HepG2 (cell line): Measurements from ENCODE around the gene RPTOR. TPM values are rescaled to one million over a fixed set of nuclear protein-coding genes. Genes with fewer than 3 reads are reported as not detected.

Experiments used
- ATF3 ChIP-seq: sonication (generic); formaldehyde crosslinking; IDR thresholded peaks from 2 replicates; pipeline ENCODE4 v1.4.0; 2020; ENCODE audit warnings: missing genetic modification reagents
- BRCA1 ChIP-seq: sonication (generic); formaldehyde crosslinking; IDR thresholded peaks from 2 replicates; pipeline ENCODE4 v1.4.0; 2020; ENCODE audit warnings: missing genetic modification reagents
- DMAP1 ChIP-seq: IDR thresholded peaks from 2 replicates; pipeline ENCODE4 v1.6.1; 2016
- EP300 ChIP-seq, 3 experiments: sonication (generic) in 1 of 3; formaldehyde crosslinking in 1 of 3; IDR thresholded peaks; 2 replicates each; pipeline versions ENCODE4 v1.5.1 to v1.6.1; 2011 to 2020; ENCODE audit warnings: low read depth in 2 of 3, low read length in 2 of 3, borderline replicate concordance in 1 of 3, improper control_type of control experiment in 1 of 3, mild to moderate bottlenecking in 1 of 3, missing genetic modification reagents in 1 of 3, moderate library complexity in 1 of 3
- EZH2 ChIP-seq: conservative IDR thresholded peaks from 2 replicates; pipeline ENCODE4 v1.6.1; 2012; ENCODE audit warnings: mild to moderate bottlenecking, low read depth, low read length, moderate library complexity
- FOSL2 ChIP-seq: sonication (generic); formaldehyde crosslinking; IDR thresholded peaks from 2 replicates; pipeline ENCODE4 v1.4.0; 2020; ENCODE audit warnings: missing genetic modification reagents
- KAT8 ChIP-seq: IDR thresholded peaks from 2 replicates; pipeline ENCODE4 v1.6.1; 2016; ENCODE audit warnings: missing genetic modification reagents, missing compliant biosample characterization
- MAF1 ChIP-seq: sonication (generic); formaldehyde crosslinking; IDR thresholded peaks from 2 replicates; pipeline ENCODE4 v1.5.0; 2020; ENCODE audit warnings: missing genetic modification reagents, borderline replicate concordance
- MZF1 ChIP-seq: sonication (generic); formaldehyde crosslinking; IDR thresholded peaks from 2 replicates; pipeline ENCODE4 v1.8.1; 2023; ENCODE audit warnings: mild to moderate bottlenecking, missing genetic modification reagents, borderline replicate concordance
- NFKB2 ChIP-seq: sonication (generic); formaldehyde crosslinking; IDR thresholded peaks from 2 replicates; pipeline ENCODE4 v1.4.0; 2020; ENCODE audit warnings: missing genetic modification reagents, borderline replicate concordance
- NR1H2 ChIP-seq: sonication (generic); formaldehyde crosslinking; IDR thresholded peaks from 2 replicates; pipeline ENCODE4 v1.8.1; 2022; ENCODE audit warnings: low read depth, missing genetic modification reagents, borderline replicate concordance
- RBFOX2 ChIP-seq: fragments of 200-400 bp; formaldehyde crosslinking; IDR thresholded peaks from 2 replicates; pipeline ENCODE4 v1.6.1; 2017; ENCODE audit warnings: low read depth, mild to moderate bottlenecking, low read length
- SIN3A ChIP-seq: IDR thresholded peaks from 2 replicates; pipeline ENCODE4 v1.6.1; 2011; ENCODE audit warnings: low read depth, mild to moderate bottlenecking, control low read depth, low read length, borderline replicate concordance
- SNRNP70 ChIP-seq: fragments of 200-400 bp; formaldehyde crosslinking; IDR thresholded peaks from 2 replicates; pipeline ENCODE4 v1.6.1; 2017; ENCODE audit warnings: mild to moderate bottlenecking, low read depth, low read length, moderate library complexity
- SOX13 ChIP-seq, 3 experiments: fragments of 450-650 bp in 1 of 3; sonication (generic) in 1 of 3; formaldehyde crosslinking in 1 of 3; IDR thresholded peaks in 2 of 3; conservative IDR thresholded peaks in 1 of 3; 2 replicates each; pipeline versions ENCODE4 v1.5.0 to v1.6.1; 2016 to 2020; ENCODE audit warnings: antibody characterized with exemption in 1 of 3, mild to moderate bottlenecking in 1 of 3, missing compliant biosample characterization in 1 of 3, missing genetic modification reagents in 1 of 3, moderate library complexity in 1 of 3
- STAG1 ChIP-seq: sonication (generic); formaldehyde crosslinking; IDR thresholded peaks from 2 replicates; pipeline ENCODE4 v1.4.0; 2020; ENCODE audit warnings: missing genetic modification reagents
- SUZ12 ChIP-seq: fragments of 150-350 bp; IDR thresholded peaks from 2 replicates; pipeline ENCODE4 v1.6.1; 2014; ENCODE audit warnings: low read depth, low read length
- ZNF143 ChIP-seq: sonication (generic); formaldehyde crosslinking; IDR thresholded peaks from 2 replicates; pipeline ENCODE4 v1.4.0; 2020; ENCODE audit warnings: missing genetic modification reagents
- ZNF33B ChIP-seq: sonication (generic); formaldehyde crosslinking; IDR thresholded peaks from 2 replicates; pipeline ENCODE4 v1.5.1; 2020; ENCODE audit warnings: mild to moderate bottlenecking, missing genetic modification reagents
- ZNF34 ChIP-seq: sonication (generic); formaldehyde crosslinking; IDR thresholded peaks from 2 replicates; pipeline ENCODE4 v1.4.0; 2020; ENCODE audit warnings: mild to moderate bottlenecking, missing genetic modification reagents, borderline replicate concordance
- ZNF441 ChIP-seq: sonication (generic); formaldehyde crosslinking; IDR thresholded peaks from 2 replicates; pipeline ENCODE4 v1.7.0; 2021; ENCODE audit warnings: missing genetic modification reagents, borderline replicate concordance
- ZNF484 ChIP-seq: sonication (generic); formaldehyde crosslinking; IDR thresholded peaks from 2 replicates; pipeline ENCODE4 v1.5.1; 2020; ENCODE audit warnings: mild to moderate bottlenecking, low read depth, missing genetic modification reagents, borderline replicate concordance
- ZNF652 ChIP-seq: IDR thresholded peaks from 2 replicates; pipeline ENCODE4 v1.6.1; 2016; ENCODE audit warnings: low read depth, borderline replicate concordance
- ZNF766 ChIP-seq: sonication (generic); formaldehyde crosslinking; IDR thresholded peaks from 2 replicates; pipeline ENCODE4 v1.5.0; 2020; ENCODE audit warnings: missing genetic modification reagents, borderline replicate concordance
- ZSCAN25 ChIP-seq: sonication (generic); formaldehyde crosslinking; IDR thresholded peaks from 2 replicates; pipeline ENCODE4 v1.8.0; 2022; ENCODE audit warnings: mild to moderate bottlenecking, missing genetic modification reagents
- polyA plus RNA-seq, 8 experiments: library from polyadenylated mRNA; depleted of rRNA in 3 of 8; stranded (reverse) in 7 of 8; unstranded in 1 of 8; fragments of >200 nt; fragmentation: Illumina TruSeq in 4 of 8; extraction: Trizol in 4 of 8; gene quantifications; 2 replicates each; pipeline versions ENCODE4 v1.2.1 to v1.2.3, GENCODE V29; 2011 to 2016; ENCODE audit warnings: low read depth in 4 of 8, missing spikeins in 1 of 8, mixed read lengths in 1 of 8; ENCODE audit not compliant: insufficient read depth in 1 of 8
- total RNA-seq, 5 experiments: library from RNA; depleted of rRNA; stranded (reverse); fragments of >200 nt; fragmentation: Illumina TruSeq; extraction: Trizol; gene quantifications; 2 replicates each; pipeline ENCODE4 v1.2.3, GENCODE V29; 2016; ENCODE audit warnings: low read depth in 1 of 5
- TF ChIP-seq, protein P1 (sequence below): sonication (generic); formaldehyde crosslinking; IDR thresholded peaks from 2 replicates; pipeline ENCODE4 v1.4.0; 2020; ENCODE audit warnings: missing genetic modification reagents, mild to moderate bottlenecking, borderline replicate concordance

The RPTOR gene
- total and polyA plus RNA-seq, 2 of the 13 experiments (the other 11 are each of a cell fraction or from before 2014, with no cell fraction given): 6.6 to 25.3 TPM

- TF ChIP-seq, protein P1, sequence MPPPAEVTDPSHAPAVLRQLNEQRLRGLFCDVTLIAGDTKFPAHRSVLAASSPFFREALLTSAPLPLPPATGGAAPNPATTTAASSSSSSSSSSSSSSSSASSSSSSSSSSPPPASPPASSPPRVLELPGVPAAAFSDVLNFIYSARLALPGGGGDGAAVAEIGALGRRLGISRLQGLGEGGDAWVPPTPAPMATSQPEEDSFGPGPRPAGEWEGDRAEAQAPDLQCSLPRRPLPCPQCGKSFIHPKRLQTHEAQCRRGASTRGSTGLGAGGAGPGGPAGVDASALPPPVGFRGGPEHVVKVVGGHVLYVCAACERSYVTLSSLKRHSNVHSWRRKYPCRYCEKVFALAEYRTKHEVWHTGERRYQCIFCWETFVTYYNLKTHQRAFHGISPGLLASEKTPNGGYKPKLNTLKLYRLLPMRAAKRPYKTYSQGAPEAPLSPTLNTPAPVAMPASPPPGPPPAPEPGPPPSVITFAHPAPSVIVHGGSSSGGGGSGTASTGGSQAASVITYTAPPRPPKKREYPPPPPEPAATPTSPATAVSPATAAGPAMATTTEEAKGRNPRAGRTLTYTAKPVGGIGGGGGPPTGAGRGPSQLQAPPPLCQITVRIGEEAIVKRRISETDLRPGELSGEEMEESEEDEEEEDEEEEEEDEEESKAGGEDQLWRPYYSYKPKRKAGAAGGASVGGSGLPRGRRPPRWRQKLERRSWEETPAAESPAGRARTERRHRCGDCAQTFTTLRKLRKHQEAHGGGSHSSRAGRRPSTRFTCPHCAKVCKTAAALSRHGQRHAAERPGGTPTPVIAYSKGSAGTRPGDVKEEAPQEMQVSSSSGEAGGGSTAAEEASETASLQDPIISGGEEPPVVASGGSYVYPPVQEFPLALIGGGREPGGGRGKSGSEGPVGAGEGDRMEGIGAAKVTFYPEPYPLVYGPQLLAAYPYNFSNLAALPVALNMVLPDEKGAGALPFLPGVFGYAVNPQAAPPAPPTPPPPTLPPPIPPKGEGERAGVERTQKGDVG: peak; percentile 55; the same call in 1 of the 2 replicates
- TF ChIP-seq ZNF34: no peak
- no peak for TF ChIP-seq NFKB2 (CRISPR knock-in tag)
- no peak for TF ChIP-seq ZNF484 (CRISPR knock-in tag)
- no peak for TF ChIP-seq SNRNP70
- no peak for TF ChIP-seq ZNF652
- TF ChIP-seq ZNF143 (CRISPR knock-in tag): no peak; the same call in 1 of the 2 replicates
- TF ChIP-seq EP300 (IDR thresholded peaks at IDR 0.05; ENCODE audit: low read depth in 2 of 2, low read length in 2 of 2): peak; percentile 81 to 97
- peak; percentile 99 for TF ChIP-seq EP300 (CRISPR knock-in tag; IDR thresholded peaks at IDR 0.05; ENCODE audit: borderline replicate concordance)
- no peak for TF ChIP-seq STAG1
- TF ChIP-seq ZNF33B: no peak
- no peak for TF ChIP-seq ZNF766 (CRISPR knock-in tag)
- no peak for TF ChIP-seq ZSCAN25 (CRISPR knock-in tag)
- no peak for TF ChIP-seq MAF1 (CRISPR knock-in tag)
- no peak for TF ChIP-seq SUZ12
- TF ChIP-seq NR1H2 (CRISPR knock-in tag): no peak
- no peak; the same call in none of the 2 replicates for TF ChIP-seq KAT8 (CRISPR knock-in tag)
- peak; percentile 7; the same call in 1 of the 2 replicates for TF ChIP-seq ATF3
- TF ChIP-seq MZF1: no peak
- no peak for TF ChIP-seq SIN3A
- TF ChIP-seq EZH2: no peak
- no peak for TF ChIP-seq RBFOX2
- no peak for TF ChIP-seq ZNF441
- peak; percentile 77; the same call in 1 of the 2 replicates for TF ChIP-seq SOX13 (IDR thresholded peaks at IDR 0.05)
- TF ChIP-seq SOX13 (CRISPR knock-in tag; conservative IDR thresholded peaks at IDR 0.05 in 1 of 2, IDR thresholded peaks at IDR 0.05 in 1 of 2): peak; percentile 25 to 96; a peak in 2 of 4 replicates
- TF ChIP-seq DMAP1 (CRISPR knock-in tag): peak; percentile 24; the same call in 1 of the 2 replicates
- TF ChIP-seq FOSL2: peak; percentile 86
- no peak for TF ChIP-seq BRCA1 (CRISPR knock-in tag)
These were observed 128.7 kb downstream of the RPTOR start (continued) for GRCh38 chr17:80673152-80673920.
